HL-60 (cell line): ENCODE results near the gene MARCHF9.

Experiments used
- CTCF ChIP-seq: IDR thresholded peaks from one replicate; pipeline ENCODE4 v1.5.1; 2011; ENCODE audit warnings: low read length, control low read depth, inconsistent platforms; ENCODE audit not compliant: insufficient read depth
- GABPA ChIP-seq: IDR thresholded peaks from 2 replicates; pipeline ENCODE4 v1.6.1; 2012; ENCODE audit warnings: low read depth
- POLR2AphosphoS5 ChIP-seq: IDR thresholded peaks from 2 replicates; pipeline ENCODE4 v1.6.1; 2012; ENCODE audit warnings: low read depth
- REST ChIP-seq: IDR thresholded peaks from 2 replicates; pipeline ENCODE4 v1.6.1; 2012; ENCODE audit warnings: low read depth; ENCODE audit not compliant: insufficient replicate concordance
- SPI1 ChIP-seq: IDR thresholded peaks from 2 replicates; pipeline ENCODE4 v1.6.1; 2012; ENCODE audit warnings: low read depth, mild to moderate bottlenecking, borderline replicate concordance

DNA sequence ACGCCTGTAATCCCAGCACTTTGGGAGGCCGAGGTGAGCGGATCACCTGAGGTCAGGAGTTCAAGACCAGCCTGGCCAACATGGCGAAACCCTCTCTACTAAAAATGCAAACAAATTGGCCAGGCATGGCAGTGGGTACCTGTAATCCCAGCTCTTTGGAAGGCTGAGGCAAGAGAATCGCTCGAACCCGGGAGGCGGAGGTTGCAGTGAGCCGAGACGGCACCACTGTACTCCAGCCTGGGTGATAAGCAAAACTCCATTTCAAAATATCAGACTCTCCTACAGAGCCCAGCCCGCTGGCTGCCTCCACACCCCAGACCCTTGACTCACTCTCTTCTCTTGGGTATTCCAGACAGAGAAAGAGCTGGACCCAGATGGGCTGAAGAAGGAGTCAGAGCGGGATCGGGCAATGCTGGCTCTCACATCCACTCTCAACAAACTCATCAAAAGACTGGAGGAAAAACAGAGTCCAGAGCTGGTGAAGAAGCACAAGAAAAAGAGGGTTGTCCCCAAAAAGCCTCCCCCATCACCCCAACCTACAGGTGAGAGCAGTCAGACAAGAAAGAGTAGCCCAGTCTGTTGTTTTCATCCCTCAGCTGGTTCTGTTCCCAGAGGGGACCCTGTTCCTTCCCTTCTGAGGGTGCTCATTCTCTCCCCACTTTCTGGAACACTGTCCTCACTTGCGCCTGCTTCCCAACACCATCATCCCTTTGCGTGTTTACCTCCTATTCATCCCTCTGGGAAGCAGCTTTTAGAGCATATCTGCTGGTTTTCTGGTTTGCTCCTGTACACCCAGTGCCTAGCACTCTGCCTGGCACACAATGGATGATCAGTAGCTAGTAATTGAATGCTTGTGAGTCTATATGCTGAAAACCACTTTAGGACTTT, 36.0 kb upstream of the MARCHF9 start:
- TF ChIP-seq POLR2AphosphoS5 (no peak), CTCF (no peak), GABPA (no peak), REST (no peak), SPI1 (no peak)
